GM13976 (cell line): ENCODE measurements around the gene SORCS1.

Experiments used
- DNase-seq: peaks from one replicate; pipeline ENCODE4 v3.0.0; 2012; ENCODE audit warnings: low spot score
- in situ Hi-C: fragments of 300-500 bp; cut with MboI; formaldehyde crosslinking; loops from one replicate; pipeline ENCODE4 v1.12.0; 2022; ENCODE audit warnings: low sequenced_read_pairs, mixed read lengths, inconsistent platforms; ENCODE audit not compliant: unreplicated experiment
- TF ChIP-seq, protein P1 (sequence below): IDR thresholded peaks from 2 replicates; pipeline ENCODE4 v1.5.1; 2012; ENCODE audit warnings: borderline replicate concordance, mild to moderate bottlenecking; ENCODE audit not compliant: insufficient read depth; ENCODE audit errors: extremely low read depth, missing control alignments, control extremely low read depth

Gene SORCS1

GRCh38 chr10:106795619-106796018 is 368.9 kb downstream of the SORCS1 start:
- in situ Hi-C loops = no loop called here
- TF ChIP-seq, protein P1, sequence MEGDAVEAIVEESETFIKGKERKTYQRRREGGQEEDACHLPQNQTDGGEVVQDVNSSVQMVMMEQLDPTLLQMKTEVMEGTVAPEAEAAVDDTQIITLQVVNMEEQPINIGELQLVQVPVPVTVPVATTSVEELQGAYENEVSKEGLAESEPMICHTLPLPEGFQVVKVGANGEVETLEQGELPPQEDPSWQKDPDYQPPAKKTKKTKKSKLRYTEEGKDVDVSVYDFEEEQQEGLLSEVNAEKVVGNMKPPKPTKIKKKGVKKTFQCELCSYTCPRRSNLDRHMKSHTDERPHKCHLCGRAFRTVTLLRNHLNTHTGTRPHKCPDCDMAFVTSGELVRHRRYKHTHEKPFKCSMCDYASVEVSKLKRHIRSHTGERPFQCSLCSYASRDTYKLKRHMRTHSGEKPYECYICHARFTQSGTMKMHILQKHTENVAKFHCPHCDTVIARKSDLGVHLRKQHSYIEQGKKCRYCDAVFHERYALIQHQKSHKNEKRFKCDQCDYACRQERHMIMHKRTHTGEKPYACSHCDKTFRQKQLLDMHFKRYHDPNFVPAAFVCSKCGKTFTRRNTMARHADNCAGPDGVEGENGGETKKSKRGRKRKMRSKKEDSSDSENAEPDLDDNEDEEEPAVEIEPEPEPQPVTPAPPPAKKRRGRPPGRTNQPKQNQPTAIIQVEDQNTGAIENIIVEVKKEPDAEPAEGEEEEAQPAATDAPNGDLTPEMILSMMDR = peak; percentile 12
- DNase-seq = peak; percentile 49

DNA sequence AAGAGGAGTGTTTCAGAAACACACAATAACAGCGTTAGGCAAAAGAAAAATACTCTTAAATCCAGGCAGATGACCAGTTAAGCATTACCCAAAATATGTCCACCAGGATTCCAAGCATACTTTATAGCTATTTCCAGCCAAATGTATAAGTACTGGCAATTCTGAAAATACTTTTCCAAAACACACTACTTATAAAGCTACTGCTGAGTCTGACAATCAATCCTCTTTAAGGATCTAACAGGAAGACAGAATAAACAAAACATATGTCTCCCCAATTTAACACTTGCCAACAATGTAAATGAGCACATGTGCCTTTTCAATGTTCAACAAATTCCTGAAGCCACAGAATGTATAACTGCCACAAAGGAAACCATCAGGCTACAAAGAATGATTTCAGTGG is 370.9 kb downstream of the SORCS1 start:
- TF ChIP-seq, protein P1 = no peak
- in situ Hi-C loops = no loop called here
- DNase-seq = no peak

- TF ChIP-seq, protein P1 = no peak
- DNase-seq = no peak
- in situ Hi-C loops = no loop called here
Measured at GRCh38 chr10:106789623-106790022, 374.9 kb downstream of the SORCS1 start.

DNA sequence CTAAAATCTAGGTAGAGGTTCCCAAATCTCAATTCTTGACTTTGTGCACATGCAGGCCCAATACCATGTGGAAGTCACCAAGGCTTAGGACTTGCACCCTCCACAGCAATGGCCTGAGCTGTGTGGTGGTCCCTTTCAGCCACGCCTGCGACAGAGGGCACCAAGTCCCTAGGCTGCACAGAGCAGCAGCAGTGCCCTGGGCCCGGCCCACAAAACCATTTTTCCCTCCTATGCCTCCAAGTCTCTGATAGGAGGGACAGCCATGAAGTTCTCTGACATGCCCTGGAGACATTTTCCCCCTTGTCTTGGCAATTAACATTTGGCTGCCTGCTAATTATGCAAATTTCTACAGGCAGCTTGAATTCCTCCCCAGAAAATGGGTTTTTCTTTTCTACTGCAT is 375.5 kb downstream of the SORCS1 start:
- TF ChIP-seq, protein P1 = no peak
- no peak for DNase-seq
- in situ Hi-C loops = no loop called here

DNA sequence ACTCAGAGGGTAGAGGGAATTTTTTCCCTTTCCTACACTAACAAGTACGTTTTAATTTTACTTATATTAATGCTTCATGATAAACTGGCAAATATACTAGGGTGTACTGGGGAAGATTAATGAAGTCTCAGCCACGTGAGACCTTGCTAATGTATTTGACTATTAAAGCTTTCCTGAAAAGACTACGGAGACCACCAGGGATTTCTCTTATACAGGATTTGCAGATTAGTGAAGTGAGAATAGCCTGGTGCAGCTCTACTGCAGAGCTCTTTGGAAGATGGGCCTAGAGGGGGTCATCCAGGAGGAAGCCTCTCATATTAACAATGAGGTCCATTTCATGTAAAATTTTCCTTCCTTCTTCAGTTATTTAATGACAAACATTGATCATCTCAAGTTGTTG is 379.0 kb downstream of the SORCS1 start:
- TF ChIP-seq, protein P1 = no peak
- no peak for DNase-seq
- in situ Hi-C loops = no loop called here

- DNase-seq = no peak
- in situ Hi-C loops = no loop called here
- TF ChIP-seq, protein P1 = no peak
Measured at GRCh38 chr10:106780632-106781031, 383.9 kb downstream of the SORCS1 start.

- DNase-seq = no peak
- in situ Hi-C loops = no loop called here
- TF ChIP-seq, protein P1 = no peak
Measured at GRCh38 chr10:106777841-106778240, 386.7 kb downstream of the SORCS1 start.
